D721Med (cell line): Measurements from ENCODE around the gene ACP7.

Experiments
- DNase-seq: peaks from one replicate; pipeline ENCODE4 v3.0.0; 2011; ENCODE audit warnings: low spot score; ENCODE audit not compliant: insufficient read length
- FAIRE-seq: peaks from 2 replicates; lab custom pipeline; 2011; peaks lifted over from hg19 to GRCh38; lab: Jason Lieb, UNC
- TF ChIP-seq, protein P1 (sequence below): IDR thresholded peaks from 2 replicates; pipeline ENCODE4 v1.5.1; 2012; ENCODE audit warnings: mild to moderate bottlenecking, control low read depth; ENCODE audit not compliant: insufficient read depth; ENCODE audit errors: missing control alignments

Gene ACP7

DNA sequence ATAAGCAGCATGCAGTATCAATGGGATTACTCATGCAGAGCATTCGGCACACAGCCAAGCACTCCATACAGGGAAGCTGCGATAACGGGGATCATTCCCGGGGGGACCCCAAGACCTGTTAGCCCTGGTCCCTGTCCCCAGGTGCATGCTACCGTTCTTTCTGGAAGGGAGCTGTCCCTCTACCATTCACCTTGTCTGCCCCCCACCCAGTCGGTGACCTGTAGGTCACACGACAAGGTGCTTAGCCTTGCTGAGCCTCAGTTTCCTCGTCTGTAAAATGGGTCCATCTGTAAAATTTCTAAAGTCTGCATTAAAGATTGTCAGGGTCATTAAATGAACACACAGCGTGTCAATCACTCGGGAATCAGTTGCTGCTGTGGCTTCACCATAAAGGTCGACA, 6.8 kb upstream of the ACP7 start:
- DNase-seq = no peak
- FAIRE-seq = no peak
- TF ChIP-seq, protein P1, sequence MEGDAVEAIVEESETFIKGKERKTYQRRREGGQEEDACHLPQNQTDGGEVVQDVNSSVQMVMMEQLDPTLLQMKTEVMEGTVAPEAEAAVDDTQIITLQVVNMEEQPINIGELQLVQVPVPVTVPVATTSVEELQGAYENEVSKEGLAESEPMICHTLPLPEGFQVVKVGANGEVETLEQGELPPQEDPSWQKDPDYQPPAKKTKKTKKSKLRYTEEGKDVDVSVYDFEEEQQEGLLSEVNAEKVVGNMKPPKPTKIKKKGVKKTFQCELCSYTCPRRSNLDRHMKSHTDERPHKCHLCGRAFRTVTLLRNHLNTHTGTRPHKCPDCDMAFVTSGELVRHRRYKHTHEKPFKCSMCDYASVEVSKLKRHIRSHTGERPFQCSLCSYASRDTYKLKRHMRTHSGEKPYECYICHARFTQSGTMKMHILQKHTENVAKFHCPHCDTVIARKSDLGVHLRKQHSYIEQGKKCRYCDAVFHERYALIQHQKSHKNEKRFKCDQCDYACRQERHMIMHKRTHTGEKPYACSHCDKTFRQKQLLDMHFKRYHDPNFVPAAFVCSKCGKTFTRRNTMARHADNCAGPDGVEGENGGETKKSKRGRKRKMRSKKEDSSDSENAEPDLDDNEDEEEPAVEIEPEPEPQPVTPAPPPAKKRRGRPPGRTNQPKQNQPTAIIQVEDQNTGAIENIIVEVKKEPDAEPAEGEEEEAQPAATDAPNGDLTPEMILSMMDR = no peak

GRCh38 chr19:39078436-39079200, 5.5 kb upstream of the ACP7 start:
- DNase-seq (no peak), FAIRE-seq (no peak)
- TF ChIP-seq, protein P1 = no peak

- DNase-seq (no peak), FAIRE-seq (no peak)
- TF ChIP-seq, protein P1 = no peak
Measured at GRCh38 chr19:39080431-39080830, 3.7 kb upstream of the ACP7 start.

GRCh38 chr19:39082167-39082566, 2.0 kb upstream of the ACP7 start:
- no peak for FAIRE-seq
- DNase-seq = no peak
- TF ChIP-seq, protein P1 = no peak

- DNase-seq = no peak
- TF ChIP-seq, protein P1 = no peak
- no peak for FAIRE-seq
Measured at GRCh38 chr19:39082745-39083598, 1.2 kb upstream of the ACP7 start.

GRCh38 chr19:39083599-39083982, 577 bp upstream of the ACP7 start:
- TF ChIP-seq, protein P1 = no peak

DNA sequence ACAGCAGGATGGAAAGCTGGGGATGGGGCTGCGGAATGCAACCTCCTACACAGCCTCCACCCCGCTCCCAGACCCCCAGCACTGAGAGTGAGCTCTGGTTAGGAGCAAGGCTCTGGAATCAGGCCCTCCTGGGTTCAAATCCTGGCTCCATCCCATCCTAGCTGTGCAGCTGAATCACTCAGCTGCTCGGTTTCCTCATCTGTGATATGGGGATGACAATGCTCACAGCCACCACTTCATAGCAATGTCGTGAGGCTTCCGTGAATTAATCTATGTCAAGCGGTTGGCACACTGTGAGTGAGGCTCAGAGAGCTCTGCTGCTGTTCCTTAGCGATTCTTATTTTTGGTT, 538 bp downstream of the ACP7 start:
- TF ChIP-seq, protein P1 = no peak
- FAIRE-seq = no peak
- no peak for DNase-seq

More at GRCh38 chr19:39083599-39083982, 577 bp upstream of the ACP7 start:
- DNase-seq (no peak), FAIRE-seq (no peak)
